GM10266 (cell line): ENCODE results near the gene MUC4.

ENCODE experiments used
- DNase-seq: peaks from one replicate; pipeline ENCODE4 v3.0.0; 2012; ENCODE audit errors: extremely low spot score
- CTCF ChIP-seq: IDR thresholded peaks from 2 replicates; pipeline ENCODE4 v1.5.1; 2012; ENCODE audit warnings: mild to moderate bottlenecking, low read depth; ENCODE audit not compliant: control insufficient read depth, insufficient read depth; ENCODE audit errors: missing control alignments

Gene MUC4

GRCh38 chr3:195763843-195764825, 47.6 kb downstream of the MUC4 start:
- no peak for DNase-seq
- TF ChIP-seq CTCF, result no peak

- no peak for TF ChIP-seq CTCF
- no peak for DNase-seq
Observed at GRCh38 chr3:195763076-195763830, 48.5 kb downstream of the MUC4 start.

GRCh38 chr3:195762611-195763010, 49.1 kb downstream of the MUC4 start:
- TF ChIP-seq CTCF, result no peak
- DNase-seq, result no peak

GRCh38 chr3:195762249-195762585, 49.5 kb downstream of the MUC4 start:
- no peak for DNase-seq
- no peak for TF ChIP-seq CTCF

- TF ChIP-seq CTCF, result no peak
- DNase-seq, result no peak
Observed at GRCh38 chr3:195761567-195762248, 50.0 kb downstream of the MUC4 start.

GRCh38 chr3:195761123-195761566, 50.6 kb downstream of the MUC4 start:
- no peak for DNase-seq
- no peak for TF ChIP-seq CTCF
